Subcutaneous abdominal adipose tissue (tissue), 5 donors: ENCODE results near the gene PTPMT1.
A peak's percentile ranks its signal among the peaks of the same experiment; 100 is the strongest.
"Not testable (repeated sequence)": the region's sequence is repeated elsewhere in the genome, so short reads cannot be mapped to it uniquely, and the experiment has no call there.

Experiments
- H3K27ac ChIP-seq: one replicate; pipeline ENCODE4 v1.7.0; 2013; ENCODE audit warnings: low read depth, mild to moderate bottlenecking, inconsistent platforms, low read length, moderate library complexity
- H3K27me3 ChIP-seq, 5 donors: one replicate each; pipeline ENCODE4 v1.7.0; 2013; ENCODE audit warnings: low read length in 5 of 5, inconsistent platforms in 1 of 5; ENCODE audit not compliant: control insufficient read depth in 5 of 5, insufficient read depth in 4 of 5
- H3K36me3 ChIP-seq, 5 donors: one replicate each; pipeline ENCODE4 v1.7.0; 2013; ENCODE audit warnings: low read length in 5 of 5; ENCODE audit not compliant: control insufficient read depth in 5 of 5, insufficient read depth in 5 of 5
- H3K4me1 ChIP-seq, 5 donors: one replicate each; pipeline ENCODE4 v1.7.0; 2013; ENCODE audit warnings: low read length in 5 of 5, mild to moderate bottlenecking in 3 of 5, moderate library complexity in 1 of 5; ENCODE audit not compliant: control insufficient read depth in 5 of 5, insufficient read depth in 5 of 5
- H3K4me3 ChIP-seq, 5 donors: one replicate each; pipeline ENCODE4 v1.7.0; 2013; ENCODE audit warnings: low read length in 5 of 5, low read depth in 1 of 5
- H3K9ac ChIP-seq, 5 donors: one replicate each; pipeline ENCODE4 v1.7.0; 2013; ENCODE audit warnings: low read length in 5 of 5, mild to moderate bottlenecking in 4 of 5, moderate library complexity in 3 of 5
- H3K9me3 ChIP-seq, 5 donors: one replicate each; pipeline ENCODE4 v1.7.0; 2013; ENCODE audit warnings: low read length in 5 of 5; ENCODE audit not compliant: control insufficient read depth in 5 of 5
- donor health status: healthy.
- donor health status: healthy.
- donor health status: healthy.
- donor health status: healthy.
- donor health status: healthy.

PTPMT1 gene

DNA sequence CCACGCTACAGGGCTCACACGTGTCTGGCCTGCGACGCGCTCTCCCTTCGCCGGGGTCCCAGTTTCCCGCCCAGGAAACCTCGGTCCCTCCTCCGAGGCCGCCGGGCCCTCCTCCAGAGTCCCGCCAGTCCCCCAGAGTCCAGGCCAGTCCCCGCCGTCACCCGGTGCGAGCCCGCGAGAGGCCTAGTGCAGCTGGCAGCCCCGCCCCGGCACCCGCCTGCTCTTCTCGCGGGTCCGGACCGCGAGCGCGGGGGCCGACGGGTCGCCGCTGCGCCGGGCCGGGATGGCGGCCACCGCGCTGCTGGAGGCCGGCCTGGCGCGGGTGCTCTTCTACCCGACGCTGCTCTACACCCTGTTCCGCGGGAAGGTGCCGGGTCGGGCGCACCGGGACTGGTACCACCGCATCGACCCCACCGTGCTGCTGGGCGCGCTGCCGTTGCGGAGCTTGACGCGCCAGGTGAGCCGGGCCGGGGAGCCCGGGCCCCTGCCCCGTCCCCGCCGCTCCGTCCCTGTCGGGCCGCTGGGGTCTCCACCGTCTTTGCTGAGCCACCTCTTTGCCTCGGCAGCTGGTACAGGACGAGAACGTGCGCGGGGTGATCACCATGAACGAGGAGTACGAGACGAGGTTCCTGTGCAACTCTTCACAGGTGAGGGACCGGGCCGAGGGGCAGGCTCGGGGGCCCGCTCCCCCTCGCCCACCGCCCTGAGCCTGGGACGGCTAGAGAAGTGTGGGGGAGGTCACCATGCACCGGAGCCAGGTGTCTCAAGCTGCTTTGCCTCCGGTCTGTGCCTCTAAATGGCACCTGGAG, at the start of gene PTPMT1:
Gene PTPMT1, plus strand, starts transcription at position 260 of the 809 bp plus-strand sequence. Its CDS starts 24 bp downstream, at position 284.
- Histone ChIP-seq H3K27ac (peak within 1 kb of the TSS; percentile 84), H3K27me3 (no peaks in the 10 kb centered on the region), H3K9me3 (no peaks in the 10 kb centered on the region), H3K4me1 (peaks cover 5 to 31% (median 20%) of the 10 kb centered on the region in 5 donors), H3K4me3 (peak within 1 kb of the TSS; percentile 67 to 89 (median 85)), H3K9ac (peak within 1 kb of the TSS; percentile 81 to 98 (median 94)), H3K36me3 (peaks cover 3 to 10% (median 5%) of the 10 kb centered on the region in 5 donors)

DNA sequence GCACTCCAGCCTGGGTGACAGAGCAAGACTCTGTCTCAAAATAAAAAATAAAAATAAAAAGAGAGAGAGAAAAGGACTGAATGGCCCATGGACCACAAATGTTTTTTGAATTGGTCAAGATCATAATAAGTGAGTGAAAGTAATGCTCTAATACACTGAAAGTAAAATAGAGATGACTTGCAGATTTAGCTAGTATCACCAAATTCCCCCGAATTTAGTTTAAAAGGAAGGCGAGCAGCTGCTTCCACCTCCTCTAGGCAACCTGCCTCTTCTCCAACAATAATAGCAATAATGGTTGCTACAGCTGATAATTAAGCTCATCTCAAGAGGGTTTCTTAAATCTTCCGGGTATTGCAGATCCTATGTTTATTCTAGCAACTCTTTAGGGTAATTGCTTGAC, 49.2 kb upstream of the PTPMT1 start:
- Histone ChIP-seq H3K27me3 (no peaks in the 10 kb centered on the region), H3K36me3 (no peaks in the 10 kb centered on the region), H3K4me3 (no peak overlapping the region), H3K27ac (peak overlapping the region; percentile 70), H3K9me3 (no peaks in the 10 kb centered on the region), H3K4me1 (peaks cover 6 to 73% (median 64%) of the 10 kb centered on the region in 5 donors), H3K9ac (no peak overlapping the region)

DNA sequence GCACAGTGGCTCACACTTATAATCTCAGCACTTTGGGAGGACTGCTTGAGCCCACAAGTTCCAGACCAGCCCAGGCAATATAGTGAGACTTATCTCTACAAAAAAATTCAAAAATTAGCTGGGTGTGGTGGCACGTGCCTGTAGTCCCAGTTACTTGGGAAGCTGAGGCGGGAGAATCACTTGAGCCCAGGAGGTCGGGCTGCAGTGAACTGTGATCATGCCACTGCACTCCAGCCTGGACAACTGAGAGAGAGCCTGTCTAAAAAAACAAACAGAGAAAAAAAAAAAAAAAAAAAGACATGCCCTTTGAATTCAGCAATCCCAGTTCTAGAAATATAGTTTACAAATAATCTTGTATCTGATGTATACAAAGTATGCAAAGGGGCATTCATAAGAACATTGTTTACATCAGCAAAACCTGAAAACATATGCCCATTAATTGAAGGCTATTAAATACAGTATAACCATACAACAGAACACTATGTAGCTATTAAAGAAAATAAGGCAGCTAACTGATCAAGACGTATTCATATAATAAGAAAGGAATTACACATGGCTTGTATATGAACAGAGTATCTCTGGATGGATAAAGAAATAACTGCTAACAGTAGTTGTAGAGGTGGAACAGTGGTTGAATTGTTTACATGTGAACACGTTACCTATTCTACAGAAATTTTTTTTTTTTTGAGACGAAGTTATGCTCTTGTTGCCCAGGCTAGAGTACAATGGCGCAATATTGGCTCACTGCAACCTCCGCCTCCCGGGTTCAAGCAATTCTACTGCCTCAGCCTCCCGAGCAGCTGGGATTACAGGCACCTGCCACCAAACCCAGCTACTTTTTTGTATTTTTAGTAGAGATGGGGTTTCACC, 48.2 kb upstream of the PTPMT1 start:
- Histone ChIP-seq H3K9me3 (no peaks in the 10 kb centered on the region), H3K4me3 (no peak overlapping the region), H3K27ac (no peak overlapping the region), H3K4me1 (peaks cover 4 to 67% (median 61%) of the 10 kb centered on the region in 5 donors), H3K27me3 (no peaks in the 10 kb centered on the region), H3K9ac (peak overlapping the region in 1 of 5 donors; percentile 30), H3K36me3 (no peaks in the 10 kb centered on the region)

DNA sequence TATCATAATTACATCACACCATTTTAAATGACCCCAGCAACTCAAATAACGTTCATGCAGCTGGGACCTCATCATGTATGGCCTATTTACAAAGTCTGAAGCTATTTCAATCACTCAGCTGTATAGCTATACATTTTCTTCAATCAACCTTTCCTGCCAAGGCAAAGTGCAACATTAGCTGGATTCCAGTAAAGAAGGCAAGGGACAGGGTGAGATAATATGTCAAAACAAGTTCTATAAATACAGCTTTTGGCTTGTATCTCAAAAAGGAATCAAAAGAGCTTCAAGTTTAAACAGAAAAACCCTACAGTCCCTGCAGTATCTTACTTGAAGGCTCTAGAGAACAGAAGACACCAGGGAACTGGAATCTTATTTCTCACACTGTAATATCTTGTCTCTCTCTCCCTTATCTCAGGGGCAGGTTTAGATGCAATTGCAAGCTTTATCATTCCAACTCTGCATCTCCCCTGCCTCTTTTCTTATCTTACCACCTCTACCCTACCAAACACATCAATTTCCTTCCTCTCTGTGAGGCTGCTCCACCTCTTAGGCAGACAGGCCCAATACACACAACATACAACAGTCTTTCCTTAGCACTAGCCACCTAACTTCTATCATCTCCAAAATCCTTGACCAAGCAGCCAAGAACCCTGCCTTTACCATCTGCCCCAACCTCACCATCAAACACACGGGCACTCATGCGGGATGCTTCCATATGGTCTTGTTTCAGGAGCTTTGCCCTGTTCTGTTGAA, 47.0 kb upstream of the PTPMT1 start:
- peak overlapping the region in 1 of 5 donors; percentile 7 for H3K9ac ChIP-seq
- no peaks in the 10 kb centered on the region for H3K27me3 ChIP-seq
- H3K4me3 ChIP-seq: no peak overlapping the region
- H3K36me3 ChIP-seq: no peaks in the 10 kb centered on the region
- H3K9me3 ChIP-seq: no peaks in the 10 kb centered on the region
- H3K4me1 ChIP-seq: peaks cover 4 to 69% (median 66%) of the 10 kb centered on the region in 5 donors
- no peak overlapping the region for H3K27ac ChIP-seq

- no peaks in the 10 kb centered on the region for H3K36me3 ChIP-seq
- H3K4me3 ChIP-seq: no peak overlapping the region
- H3K27me3 ChIP-seq: no peaks in the 10 kb centered on the region
- peak overlapping the region; percentile 86 for H3K27ac ChIP-seq
- no peaks in the 10 kb centered on the region for H3K9me3 ChIP-seq
- peaks cover 5 to 47% (median 35%) of the 10 kb centered on the region in 5 donors for H3K4me1 ChIP-seq
- H3K9ac ChIP-seq: peak overlapping the region in 4 of 5 donors; percentile 51 to 62 (median 58)
These were observed 41.7 kb upstream of the PTPMT1 start for GRCh38 chr11:47523490-47524225.

- Histone ChIP-seq H3K4me1 (peaks cover 5 to 46% (median 31%) of the 10 kb centered on the region in 5 donors), H3K4me3 (peak overlapping the region in 1 of 5 donors; percentile 28), H3K9ac (peak overlapping the region in 4 of 5 donors; percentile 51 to 62 (median 56)), H3K27ac (peak overlapping the region; percentile 86), H3K27me3 (no peaks in the 10 kb centered on the region), H3K9me3 (no peaks in the 10 kb centered on the region), H3K36me3 (no peaks in the 10 kb centered on the region)
These were observed 41.0 kb upstream of the PTPMT1 start for GRCh38 chr11:47524291-47524874.

DNA sequence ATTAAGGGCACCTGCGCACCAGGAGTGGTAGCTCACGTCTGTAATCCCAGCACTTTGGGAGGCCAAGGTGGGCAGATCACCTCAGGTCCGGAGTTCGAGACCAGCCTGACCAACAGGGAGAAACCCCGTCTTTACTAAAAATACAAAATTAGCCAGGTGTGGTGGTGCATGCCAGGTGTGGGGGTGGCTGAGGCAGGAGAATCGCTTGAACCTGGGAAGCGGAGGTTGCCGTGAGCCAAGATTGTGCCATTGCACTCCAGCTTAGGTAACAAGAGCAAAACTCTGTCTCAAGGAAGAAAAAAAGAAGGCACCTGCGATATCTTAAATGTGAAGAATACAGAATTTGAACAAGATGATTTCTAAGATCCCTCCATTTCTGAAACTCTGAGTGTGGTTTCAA, 39.4 kb upstream of the PTPMT1 start:
- not testable (repeated sequence) for H3K9me3 ChIP-seq, H3K36me3 ChIP-seq, H3K27me3 ChIP-seq, H3K4me3 ChIP-seq
- peaks cover 5 to 43% (median 29%) of the 10 kb centered on the region in 5 donors for H3K4me1 ChIP-seq
- H3K27ac ChIP-seq: peak overlapping the region; percentile 86
- H3K9ac ChIP-seq: peak overlapping the region in 1 of 5 donors; percentile 8

GRCh38 chr11:47527186-47527585, 38.2 kb upstream of the PTPMT1 start:
- H3K36me3 ChIP-seq: peaks cover 0 to 2% (median 0%) of the 10 kb centered on the region in 5 donors
- no peak overlapping the region for H3K4me3 ChIP-seq
- H3K27me3 ChIP-seq: no peaks in the 10 kb centered on the region
- no peaks in the 10 kb centered on the region for H3K9me3 ChIP-seq
- peaks cover 5 to 40% (median 28%) of the 10 kb centered on the region in 5 donors for H3K4me1 ChIP-seq
- H3K9ac ChIP-seq: no peak overlapping the region
- peak overlapping the region; percentile 5 for H3K27ac ChIP-seq

DNA sequence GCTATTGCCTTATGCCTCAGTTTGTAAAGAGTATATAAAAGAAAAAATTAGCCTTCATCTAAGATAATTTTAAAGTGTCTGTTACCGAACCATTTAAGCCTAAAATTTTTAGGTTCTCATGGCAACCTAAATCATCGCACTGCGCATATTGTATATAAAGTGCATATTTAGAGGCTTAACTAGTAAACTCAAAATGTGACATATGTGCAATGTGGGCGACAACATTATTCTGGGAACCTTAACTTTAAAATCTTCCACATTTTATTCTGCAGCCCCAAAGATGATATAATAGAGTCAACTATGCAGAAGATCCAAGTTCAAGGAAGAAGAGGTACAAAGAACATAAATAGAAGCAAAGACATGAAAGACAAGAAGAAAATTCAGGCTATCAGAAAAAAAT, 35.4 kb upstream of the PTPMT1 start:
- Histone ChIP-seq H3K4me3 (no peak overlapping the region), H3K9ac (peak overlapping the region in 1 of 5 donors; percentile 16), H3K9me3 (no peaks in the 10 kb centered on the region), H3K4me1 (peaks cover 4 to 33% (median 31%) of the 10 kb centered on the region in 5 donors), H3K27ac (no peak overlapping the region), H3K27me3 (no peaks in the 10 kb centered on the region), H3K36me3 (peaks cover 0 to 2% (median 0%) of the 10 kb centered on the region in 5 donors)
